HG02943 (cell line): ENCODE data around the gene NRCAM.
"Not testable (repeated sequence)": the region's sequence is repeated elsewhere in the genome, so short reads cannot be mapped to it uniquely, and the experiment has no call there.

Source experiments
- ATAC-seq: cut with Tn5 transposase; IDR thresholded peaks from one replicate; pipeline ENCODE4 v1.9.1; 2021; ENCODE audit warnings: mild to moderate bottlenecking, low read depth, moderate library complexity; ENCODE audit not compliant: unreplicated experiment

NRCAM gene

DNA sequence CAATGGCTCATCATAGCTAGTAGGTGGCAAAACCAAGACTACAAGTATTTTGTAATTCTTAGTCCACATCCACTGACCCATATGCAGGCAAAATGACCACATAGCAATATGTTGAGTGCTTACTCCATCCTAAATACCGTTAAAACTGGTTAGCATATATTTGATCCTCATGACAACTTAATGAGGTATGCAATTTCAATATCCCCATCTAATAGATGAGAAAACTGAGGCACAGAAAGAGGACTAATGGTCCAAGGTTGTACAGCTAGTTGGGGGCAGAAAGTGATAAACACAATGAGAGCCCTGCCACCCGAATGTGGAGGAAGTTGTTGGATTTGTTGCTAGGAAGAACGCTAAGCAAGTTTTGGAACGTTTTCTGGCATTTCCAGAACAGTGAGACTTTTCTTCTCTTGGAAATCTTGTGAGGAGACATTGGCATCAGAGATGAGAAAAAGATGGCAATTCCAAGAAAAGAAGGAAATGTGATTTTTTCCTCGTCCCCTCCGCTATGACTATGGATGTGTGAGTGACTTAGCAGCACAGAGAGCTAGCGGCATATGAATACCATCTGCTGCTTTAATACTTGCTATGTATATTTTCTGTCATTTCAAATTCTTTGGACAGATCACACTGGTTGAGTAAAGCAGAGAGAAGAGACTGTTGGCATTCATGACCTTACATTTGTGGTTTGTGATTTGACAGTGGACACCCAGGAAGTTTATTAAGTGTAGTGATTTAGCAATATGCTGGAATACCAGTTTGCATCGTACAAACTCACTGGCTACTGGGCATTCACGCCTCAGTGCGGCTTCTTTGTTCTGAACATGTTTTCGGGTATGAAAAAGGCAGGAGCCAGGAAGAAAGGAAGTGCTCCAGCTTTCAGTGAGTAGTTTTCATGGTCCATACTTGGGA, 51.5 kb downstream of the NRCAM start:
- ATAC-seq, result no peak

DNA sequence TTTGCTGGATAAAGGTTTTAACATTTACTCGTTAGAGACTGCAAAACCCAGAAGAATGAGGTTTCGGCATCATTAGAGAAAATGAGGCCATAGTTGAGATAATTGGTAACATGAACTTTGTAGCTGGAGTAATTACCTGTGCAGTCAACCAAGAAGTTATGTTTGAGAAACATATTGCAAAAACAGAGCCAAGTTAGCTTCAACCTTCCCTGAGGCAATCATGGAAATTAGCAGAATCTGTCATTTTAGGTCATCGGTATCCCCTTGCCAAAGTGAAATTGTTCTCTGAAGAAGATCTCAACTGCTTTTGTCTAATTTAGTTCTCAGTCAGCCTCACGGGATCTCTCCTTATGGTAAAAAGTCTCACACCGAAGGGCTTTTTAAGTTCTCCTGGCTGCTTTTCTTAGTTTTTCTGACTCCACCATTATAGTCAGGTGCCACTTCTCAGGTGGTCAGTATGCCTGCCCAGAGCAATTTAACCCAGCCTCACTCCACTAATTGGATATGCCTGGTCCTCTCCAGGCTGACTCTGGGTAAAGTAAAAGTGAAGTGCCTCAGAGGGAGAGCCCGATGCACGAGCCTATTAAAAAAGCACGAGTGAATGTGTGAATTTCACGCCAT, 52.5 kb downstream of the NRCAM start:
- ATAC-seq, result no peak

DNA sequence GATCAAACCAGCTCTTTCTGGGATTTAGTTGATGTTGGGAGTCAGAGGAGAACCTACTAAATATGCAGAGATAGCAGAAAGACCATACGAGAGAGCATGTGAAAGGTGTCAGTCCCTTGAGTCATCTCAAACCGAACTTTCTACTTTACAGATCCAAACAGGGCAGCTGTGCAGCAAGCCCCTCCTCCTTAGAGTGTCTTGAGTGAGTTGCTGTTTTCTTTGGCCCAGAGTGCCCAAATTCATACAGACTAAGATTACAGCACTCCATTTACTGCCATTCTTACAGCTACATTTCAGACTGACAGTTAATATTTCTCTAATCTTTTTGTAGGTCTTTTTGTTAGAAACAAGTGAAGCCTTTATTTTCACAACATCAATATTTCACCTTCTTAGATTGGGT, 53.4 kb downstream of the NRCAM start:
- ATAC-seq, result no peak

DNA sequence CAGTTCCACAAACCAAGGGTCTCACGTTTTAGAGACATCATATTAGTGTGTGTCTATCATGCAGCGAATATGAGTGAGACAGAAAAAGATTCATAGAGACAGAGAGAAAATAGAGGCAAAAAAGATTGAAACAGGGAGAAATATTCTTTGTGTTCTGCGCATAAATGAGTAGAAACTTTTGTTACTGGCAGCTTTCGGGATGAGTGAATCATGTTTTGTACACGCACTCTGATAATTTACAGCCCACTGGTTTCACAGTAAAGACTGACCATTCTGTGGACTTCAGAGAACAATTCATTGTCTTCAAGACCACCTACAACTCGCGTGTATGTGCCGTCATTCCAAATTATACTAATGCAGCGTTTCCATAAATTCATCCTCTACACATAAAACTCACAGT, 60.2 kb downstream of the NRCAM start:
- no peak for ATAC-seq

DNA sequence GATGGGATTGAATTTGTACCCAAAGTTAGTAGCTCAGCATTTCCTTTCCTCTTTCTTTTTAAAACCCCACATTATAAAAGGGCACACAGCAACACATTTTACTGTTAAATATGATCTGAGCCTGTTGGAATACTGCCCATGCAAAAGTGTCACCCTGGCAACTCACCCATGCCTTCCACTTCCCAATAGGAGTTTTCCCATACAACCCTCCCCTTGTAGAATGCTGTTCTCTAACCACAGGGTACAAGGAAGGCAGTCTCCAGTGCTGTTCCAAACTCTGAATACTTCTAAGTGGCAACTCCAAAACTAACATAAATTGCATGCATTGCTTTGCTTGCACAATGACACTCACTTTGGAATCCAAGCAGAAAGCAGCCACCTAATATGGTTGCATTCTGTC, 60.8 kb downstream of the NRCAM start:
- ATAC-seq, result no peak

DNA sequence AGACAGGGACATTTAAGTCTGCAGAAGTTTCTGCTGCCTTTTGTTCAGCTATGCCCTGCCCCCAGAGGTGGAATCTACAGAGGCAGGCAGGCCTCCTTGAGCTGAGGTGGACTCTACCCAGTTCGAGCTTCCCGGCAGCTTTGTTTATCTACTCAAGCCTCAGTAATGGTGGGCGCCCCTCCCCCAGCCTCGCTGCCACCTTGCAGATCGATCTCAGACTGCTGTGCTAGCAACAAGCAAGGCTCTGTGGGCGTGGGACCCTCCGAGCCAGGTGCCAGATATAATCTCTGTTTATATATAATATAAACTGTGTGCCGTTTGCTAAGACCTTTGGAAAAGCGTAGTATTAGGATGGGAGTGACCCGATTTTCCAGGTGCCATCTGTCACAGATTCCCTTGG, 63.1 kb downstream of the NRCAM start:
- not testable (repeated sequence) for ATAC-seq

DNA sequence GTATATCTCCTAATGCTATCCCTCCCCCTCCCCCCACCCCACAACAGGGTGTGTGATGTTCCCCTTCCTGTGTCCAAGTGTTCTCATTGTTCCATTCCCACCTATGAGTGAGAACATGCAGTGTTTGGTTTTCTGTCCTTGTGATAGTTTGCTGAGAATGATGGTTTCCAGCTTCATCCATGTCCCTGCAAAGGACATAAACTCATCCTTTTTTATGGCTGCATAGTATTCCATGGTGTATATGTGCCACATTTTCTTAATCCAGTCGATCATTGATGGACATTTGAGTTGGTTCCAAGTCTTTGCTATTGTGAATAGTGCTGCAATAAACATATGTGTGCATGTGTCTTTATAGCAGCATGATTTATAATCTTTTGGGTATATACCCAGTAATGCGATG, 68.5 kb downstream of the NRCAM start:
- ATAC-seq, result not testable (repeated sequence)

DNA sequence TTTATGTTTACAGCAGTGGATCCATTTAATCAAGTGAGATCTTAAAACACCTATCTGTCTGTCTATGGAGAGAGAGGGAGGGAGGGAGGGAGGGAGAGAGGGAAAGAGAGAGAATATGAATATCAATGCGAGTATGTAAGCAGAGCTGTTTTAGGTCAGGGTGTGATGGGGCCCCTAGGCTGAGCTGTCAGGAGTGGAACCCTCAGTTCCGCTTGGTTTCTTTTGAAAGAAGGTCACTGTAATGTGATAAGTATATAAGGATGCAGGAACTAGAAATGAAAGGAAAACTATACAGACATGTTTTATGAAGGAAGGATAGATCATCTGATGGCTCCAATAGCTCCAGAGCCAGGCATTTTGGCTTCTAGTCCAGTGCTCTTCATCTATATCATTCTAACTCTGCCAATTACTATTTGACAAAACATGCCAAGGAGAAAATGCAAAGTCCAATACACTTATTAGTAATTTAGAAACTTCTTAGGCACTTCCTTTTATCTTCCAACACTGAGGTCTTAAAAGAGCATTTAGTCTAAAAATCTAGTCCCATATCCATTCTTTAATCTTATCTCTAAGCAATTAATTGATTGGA, 70.3 kb downstream of the NRCAM start:
- ATAC-seq, result no peak

DNA sequence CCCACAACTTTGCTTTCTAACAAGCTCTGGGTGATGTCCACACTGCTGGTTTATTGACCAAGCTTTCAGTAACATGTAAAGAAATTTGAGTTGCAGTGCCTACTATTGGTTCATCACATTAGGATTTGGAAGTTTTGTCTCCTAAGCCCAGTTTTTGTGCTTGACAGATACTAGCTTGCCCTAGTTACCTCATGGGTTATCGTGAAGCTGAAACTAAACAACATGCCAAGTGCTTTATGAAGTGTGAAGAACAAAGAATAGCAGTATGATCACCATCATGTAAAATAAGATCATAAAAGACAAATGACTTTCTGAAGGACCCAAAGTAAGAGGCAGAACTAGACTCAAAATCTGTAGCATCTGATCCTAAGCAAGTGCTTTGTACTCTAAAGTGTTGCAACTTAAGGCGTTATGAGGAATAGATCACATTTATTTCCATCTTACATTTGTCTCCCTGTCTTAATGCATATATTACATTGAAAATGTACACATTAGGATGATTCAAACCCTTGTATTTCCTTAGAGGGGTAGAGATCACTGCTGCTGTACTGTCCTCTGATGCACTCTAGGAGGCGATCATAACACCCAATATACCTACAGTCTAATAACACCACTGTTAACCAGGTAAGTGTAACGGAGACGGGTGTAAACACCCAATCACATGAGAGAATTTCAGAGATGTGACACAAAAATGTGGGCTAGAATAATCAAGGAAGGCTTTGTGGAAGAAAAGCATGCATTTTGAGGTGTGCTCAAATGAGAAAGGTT, 71.3 kb downstream of the NRCAM start:
- ATAC-seq, result no peak

DNA sequence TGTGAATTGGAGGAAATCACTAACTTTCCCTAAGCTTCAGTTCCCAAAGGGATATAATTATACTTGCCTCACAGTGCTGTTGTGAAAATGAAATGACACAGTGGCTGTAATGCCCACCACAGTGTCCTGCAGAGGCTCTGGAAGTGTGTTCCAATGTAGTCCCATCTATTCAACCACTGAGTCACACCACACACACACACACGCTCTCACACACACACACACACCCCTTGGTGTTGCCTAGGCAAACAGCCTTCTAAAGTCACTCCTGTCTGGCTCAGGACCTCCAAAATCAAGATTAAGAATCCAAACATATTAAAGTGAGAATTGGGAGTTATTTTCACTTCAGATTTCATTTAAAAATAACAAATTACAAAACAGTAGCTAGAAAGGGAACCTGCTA, 73.3 kb downstream of the NRCAM start:
- no peak for ATAC-seq

DNA sequence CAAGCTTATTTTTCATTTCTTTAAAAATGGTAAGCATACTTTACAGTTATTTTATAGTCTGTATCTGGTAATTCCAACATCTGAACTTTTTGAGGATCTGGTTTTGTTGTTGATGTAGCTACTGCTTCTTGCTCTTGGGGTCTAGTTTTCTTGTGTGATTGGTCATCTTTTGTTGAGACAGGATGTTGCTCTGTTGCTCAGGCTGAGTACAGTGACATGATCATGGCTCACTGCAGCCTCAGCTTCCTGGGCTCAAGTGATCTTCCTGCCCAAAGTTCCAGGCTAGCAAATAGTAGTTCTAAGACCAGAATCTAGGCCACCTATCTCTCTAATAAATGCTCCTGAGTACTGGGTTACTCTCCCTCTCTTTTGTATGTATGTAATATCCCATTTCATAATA, 75.7 kb downstream of the NRCAM start:
- ATAC-seq, result no peak

DNA sequence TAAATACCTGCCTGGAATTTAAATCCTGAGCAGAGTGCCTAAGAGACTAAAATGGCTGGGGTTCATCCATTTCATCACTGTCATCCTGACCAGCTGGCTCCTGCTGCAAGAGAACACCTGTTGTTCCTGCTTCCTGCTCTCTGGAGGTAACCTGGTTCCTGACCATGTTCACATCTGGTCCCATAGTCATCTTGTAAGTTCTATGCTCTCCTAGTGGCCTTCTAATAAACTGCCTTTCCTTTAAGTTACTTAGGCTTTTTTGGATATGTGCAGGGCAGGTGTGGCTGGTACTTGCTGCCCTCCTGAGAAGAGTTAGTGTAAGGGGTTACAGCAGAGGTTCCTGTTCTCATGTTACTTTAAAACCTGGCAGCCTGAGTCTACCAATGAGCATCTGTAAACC, 80.0 kb downstream of the NRCAM start:
- ATAC-seq, result no peak

DNA sequence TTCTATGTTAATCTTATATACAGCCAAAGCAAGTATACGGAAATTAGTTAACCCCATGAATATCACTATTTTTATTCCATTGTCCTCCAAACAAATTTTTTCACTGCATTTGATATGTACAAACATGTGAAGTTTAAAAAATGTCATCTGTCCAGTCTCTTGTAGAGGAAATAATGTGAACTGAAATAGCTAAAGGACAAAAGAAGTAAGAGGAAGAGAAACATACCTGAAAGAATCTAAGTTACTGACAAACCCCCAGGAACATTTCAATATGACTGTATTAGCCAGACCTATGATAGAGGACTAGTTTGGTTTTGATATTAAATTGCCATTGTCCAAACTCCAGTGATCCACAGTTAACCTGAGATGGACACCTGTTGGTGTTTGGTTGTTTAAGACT, 80.6 kb downstream of the NRCAM start:
- ATAC-seq, result no peak

DNA sequence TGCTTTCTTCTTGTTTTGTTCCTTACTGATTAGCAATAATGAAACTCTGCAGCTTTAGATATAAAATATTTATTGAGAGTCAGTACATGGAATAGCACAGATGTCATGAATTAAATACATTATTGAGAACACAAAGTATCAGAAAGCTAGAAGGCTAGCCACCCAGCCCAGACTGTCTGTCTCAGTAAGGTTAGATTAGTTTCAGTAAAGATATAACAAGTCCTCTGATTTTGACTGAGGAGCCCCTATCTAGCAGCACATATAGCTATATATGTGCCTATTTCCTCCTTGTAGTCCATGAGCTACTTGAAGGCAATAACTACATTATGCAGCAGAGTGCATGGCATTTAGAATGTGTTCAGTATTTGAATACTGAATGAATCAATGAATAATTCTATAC, 81.3 kb downstream of the NRCAM start:
- no peak for ATAC-seq

DNA sequence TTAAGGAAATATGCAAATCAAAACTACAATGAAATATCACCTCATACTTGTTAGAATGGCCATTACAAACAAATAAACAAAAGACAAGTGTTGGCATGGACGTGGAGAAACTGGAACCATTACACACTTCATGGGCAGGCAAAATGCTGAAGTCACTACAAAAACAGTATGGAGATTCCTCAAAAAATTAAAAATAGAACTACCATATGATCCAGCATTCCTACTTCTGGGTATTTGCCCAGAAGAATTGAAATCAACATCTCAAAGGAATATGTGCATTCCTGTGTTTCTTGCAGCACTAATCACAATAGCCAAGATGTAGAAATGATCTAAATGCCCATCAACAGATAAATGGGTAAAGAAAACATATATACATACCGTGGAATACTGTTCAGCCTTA, 83.6 kb downstream of the NRCAM start:
- ATAC-seq, result no peak

DNA sequence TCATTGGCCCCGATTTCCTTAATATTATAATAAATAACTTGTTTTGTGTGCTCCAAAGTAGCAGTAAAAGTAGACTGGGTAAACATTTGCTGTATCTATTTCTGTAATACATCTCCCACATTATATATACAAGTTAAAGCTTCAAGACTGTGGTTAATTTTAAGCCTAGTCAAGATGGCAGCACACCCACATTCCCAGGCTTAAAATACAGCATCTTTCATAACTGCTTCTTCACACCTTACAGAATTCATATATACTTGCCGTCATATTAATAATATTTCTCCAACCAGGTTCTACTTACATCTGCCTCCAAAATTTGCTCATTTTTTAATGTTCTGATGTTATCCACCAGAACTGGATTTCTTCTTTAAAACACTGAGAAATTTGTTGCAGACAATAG, 85.6 kb downstream of the NRCAM start:
- no peak for ATAC-seq

DNA sequence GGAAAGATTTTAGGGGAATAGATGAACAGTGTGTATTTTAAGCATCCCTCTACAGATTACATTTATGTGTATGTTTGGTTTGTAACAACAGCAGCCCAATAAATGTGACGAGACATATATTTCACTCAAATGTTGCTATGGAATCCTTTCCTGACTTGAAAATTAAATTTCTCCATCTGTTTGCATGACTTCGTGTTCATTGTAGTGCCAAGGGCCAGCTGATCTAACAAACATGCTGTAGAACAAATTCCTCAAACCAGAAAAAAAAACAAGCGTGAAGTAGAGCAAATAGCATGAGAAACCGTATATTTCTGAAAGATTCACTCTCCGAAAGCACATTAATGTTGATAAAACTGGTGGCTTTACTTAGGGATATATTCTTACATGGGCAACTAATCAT, 87.8 kb downstream of the NRCAM start:
- no peak for ATAC-seq

DNA sequence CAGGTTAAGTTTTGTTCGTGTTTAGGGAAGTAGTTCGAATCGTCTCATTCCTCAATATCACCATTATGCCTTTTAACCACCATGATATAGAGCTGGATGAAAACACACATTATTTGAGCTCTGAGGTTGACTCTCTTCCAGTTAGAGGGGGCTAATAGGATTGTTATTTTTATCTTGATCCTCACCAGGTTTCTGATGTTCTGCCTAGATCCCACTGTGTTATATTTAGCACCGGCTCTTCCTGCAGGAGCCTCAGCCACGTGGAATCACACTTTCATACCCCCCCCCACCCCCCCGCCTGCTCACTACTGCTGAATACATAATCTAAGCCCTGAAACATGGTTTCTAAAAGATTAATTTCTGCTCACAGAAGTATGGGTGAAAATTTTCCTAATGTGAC, 88.3 kb downstream of the NRCAM start:
- ATAC-seq, result no peak

DNA sequence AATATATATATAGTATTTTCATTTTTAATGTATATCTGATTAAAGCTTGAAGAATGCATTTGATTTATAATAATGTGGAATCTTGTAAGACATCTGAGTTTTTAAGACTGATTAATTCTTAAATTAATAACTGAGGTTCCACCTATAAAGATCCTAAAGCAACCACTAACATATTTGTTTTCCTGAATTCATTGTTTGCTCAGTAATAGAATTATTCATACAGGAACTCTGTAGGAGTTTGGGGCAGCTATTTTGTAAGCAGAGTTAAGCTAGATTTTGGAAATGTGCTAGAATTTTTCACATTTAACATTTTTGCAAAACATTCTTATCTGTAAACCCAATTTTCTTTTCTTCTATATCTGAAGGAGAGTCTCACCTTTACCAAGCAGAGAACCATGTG, 88.9 kb downstream of the NRCAM start:
- ATAC-seq, result no peak

DNA sequence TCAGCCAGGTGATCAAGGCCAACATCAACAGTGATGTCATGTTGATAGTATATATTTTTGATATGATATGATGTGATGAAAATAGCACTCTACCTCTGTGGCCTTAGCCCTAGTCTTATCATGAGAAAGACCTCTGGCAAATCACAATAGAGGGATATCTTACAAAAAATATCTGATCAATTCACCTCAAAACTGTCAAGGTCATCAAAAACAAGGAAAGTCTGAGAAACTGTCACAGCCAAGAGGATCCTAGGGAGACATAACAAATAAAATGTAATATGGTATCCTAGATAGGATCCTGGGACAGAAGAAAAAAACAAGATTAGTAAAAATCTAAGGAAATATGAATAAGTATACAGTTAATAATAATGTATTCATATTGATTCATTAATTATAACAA, 92.6 kb downstream of the NRCAM start:
- no peak for ATAC-seq
